ENCODE data around the gene BRD4. TPM values are rescaled to one million over a fixed set of nuclear protein-coding genes. Genes with fewer than 3 reads are reported as not detected.
"Not testable (repeated sequence)": the region's sequence is repeated elsewhere in the genome, so short reads cannot be mapped to it uniquely, and the experiment has no call there.

Gene BRD4
- total RNA-seq, 6 donors from 2014 or later: 41.9 to 117 (median 79.3) TPM

GRCh38 chr19:15358918-15359317, 26.6 kb upstream of the BRD4 start:
- TF ChIP-seq POLR2A (IDR thresholded peaks at IDR 0.05) (no peak), CTCF (IDR thresholded peaks at IDR 0.05) (no peak), EP300 (IDR thresholded peaks at IDR 0.05) (no peak), POLR2AphosphoS5 (IDR thresholded peaks at IDR 0.05) (no peak)
- H3K27me3 ChIP-seq: no peaks in the 10 kb centered on the region
- DNase-seq (no peak), ATAC-seq (ENCODE audit: low FRiP score in 2 of 2) (no peak)
- H3K27ac ChIP-seq: peak overlapping the region in 1 of 4 donors; percentile 10
- WGBS, 2 donors: 81 to 83% methylated on average over 3 of the region's 3 CpGs
- no peak overlapping the region for H3K4me3 ChIP-seq
- H3K4me1 ChIP-seq: peaks cover 0 to 7% (median 0%) of the 10 kb centered on the region in 4 donors
- H3K9me3 ChIP-seq: no peaks in the 10 kb centered on the region
- peaks cover 47 to 84% (median 72%) of the 10 kb centered on the region in 4 donors for H3K36me3 ChIP-seq

- H3K27ac ChIP-seq: no peak overlapping the region
- DNase-seq: no peak
- H3K9me3 ChIP-seq: no peaks in the 10 kb centered on the region
- TF ChIP-seq CTCF (IDR thresholded peaks at IDR 0.05) (no peak), POLR2A (IDR thresholded peaks at IDR 0.05) (no peak), EP300 (IDR thresholded peaks at IDR 0.05) (no peak), POLR2AphosphoS5 (IDR thresholded peaks at IDR 0.05) (no peak)
- no peak overlapping the region for H3K4me3 ChIP-seq
- H3K36me3 ChIP-seq: peaks cover 47 to 90% (median 75%) of the 10 kb centered on the region in 4 donors
- peaks cover 0 to 7% (median 0%) of the 10 kb centered on the region in 4 donors for H3K4me1 ChIP-seq
- H3K27me3 ChIP-seq: no peaks in the 10 kb centered on the region
- WGBS, 2 donors: 98 to 100% methylated on average over 1 to 4 of the region's 4 CpGs
- no peak for ATAC-seq (ENCODE audit: low FRiP score in 2 of 2)
Observed at GRCh38 chr19:15357906-15358305, 25.6 kb upstream of the BRD4 start.

- DNase-seq: peak in 1 of 2 donors; percentile 60
Observed at GRCh38 chr19:15354566-15355296, 22.4 kb upstream of the BRD4 start.

GRCh38 chr19:15353908-15354307, 21.6 kb upstream of the BRD4 start:
- no peak for DNase-seq
- 67 to 93% methylated on average over 4 of the region's 4 CpGs for WGBS, 2 donors
- H3K4me1 ChIP-seq: no peaks in the 10 kb centered on the region
- H3K27ac ChIP-seq: no peak overlapping the region
- ATAC-seq (ENCODE audit: low FRiP score in 2 of 2): no peak
- H3K27me3 ChIP-seq: no peaks in the 10 kb centered on the region
- no peak overlapping the region for H3K4me3 ChIP-seq
- no peaks in the 10 kb centered on the region for H3K9me3 ChIP-seq
- H3K36me3 ChIP-seq: peaks cover 32 to 64% (median 49%) of the 10 kb centered on the region in 4 donors
- TF ChIP-seq CTCF (IDR thresholded peaks at IDR 0.05) (no peak), POLR2AphosphoS5 (IDR thresholded peaks at IDR 0.05) (no peak), POLR2A (IDR thresholded peaks at IDR 0.05) (no peak), EP300 (IDR thresholded peaks at IDR 0.05) (no peak)

More at GRCh38 chr19:15354566-15355296, 22.4 kb upstream of the BRD4 start:
- Histone ChIP-seq H3K27me3 (no peaks in the 10 kb centered on the region), H3K9me3 (no peaks in the 10 kb centered on the region), H3K4me3 (no peak overlapping the region), H3K4me1 (no peaks in the 10 kb centered on the region), H3K36me3 (peaks cover 35 to 72% (median 56%) of the 10 kb centered on the region in 4 donors), H3K27ac (no peak overlapping the region)
- ATAC-seq (ENCODE audit: low FRiP score in 2 of 2): no peak
- 86 to 87% methylated on average over 27 of the region's 27 CpGs for WGBS, 2 donors
- no peak for TF ChIP-seq CTCF (IDR thresholded peaks at IDR 0.05)
- no peak for TF ChIP-seq POLR2A (IDR thresholded peaks at IDR 0.05)
- no peak for TF ChIP-seq POLR2AphosphoS5 (IDR thresholded peaks at IDR 0.05)
- TF ChIP-seq EP300 (IDR thresholded peaks at IDR 0.05): no peak

- ATAC-seq (ENCODE audit: low FRiP score in 2 of 2); H3K9me3 ChIP-seq; H3K27ac ChIP-seq; H3K4me1 ChIP-seq; DNase-seq; H3K4me3 ChIP-seq; H3K27me3 ChIP-seq: not testable (repeated sequence)
- H3K36me3 ChIP-seq: peaks cover 20 to 50% (median 37%) of the 10 kb centered on the region in 4 donors
- 93 to 95% methylated on average over 8 of the region's 8 CpGs for WGBS, 2 donors
Observed at GRCh38 chr19:15352535-15352934, 20.2 kb upstream of the BRD4 start.

GRCh38 chr19:15341328-15341727, 9.0 kb upstream of the BRD4 start:
- peaks cover 0 to 21% (median 0%) of the 10 kb centered on the region in 4 donors for H3K36me3 ChIP-seq
- not testable (repeated sequence) for H3K27ac ChIP-seq; DNase-seq; H3K4me3 ChIP-seq; H3K4me1 ChIP-seq; H3K9me3 ChIP-seq; ATAC-seq (ENCODE audit: low FRiP score in 2 of 2); H3K27me3 ChIP-seq
- WGBS, 2 donors: 92 to 96% methylated on average over 11 of the region's 11 CpGs

Measured in upper lobe of left lung (tissue), 6 donors.